Amniotic stem cell (primary cell): Measurements from ENCODE around the gene ACAN.

Experiments used
- DNase-seq: peaks from one replicate; lab custom pipeline; 2025; lab: John Stamatoyannopoulos, UW

Gene ACAN

GRCh38 chr15:88843334-88843733, 40.1 kb downstream of the ACAN start:
- DNase-seq = no peak

DNA sequence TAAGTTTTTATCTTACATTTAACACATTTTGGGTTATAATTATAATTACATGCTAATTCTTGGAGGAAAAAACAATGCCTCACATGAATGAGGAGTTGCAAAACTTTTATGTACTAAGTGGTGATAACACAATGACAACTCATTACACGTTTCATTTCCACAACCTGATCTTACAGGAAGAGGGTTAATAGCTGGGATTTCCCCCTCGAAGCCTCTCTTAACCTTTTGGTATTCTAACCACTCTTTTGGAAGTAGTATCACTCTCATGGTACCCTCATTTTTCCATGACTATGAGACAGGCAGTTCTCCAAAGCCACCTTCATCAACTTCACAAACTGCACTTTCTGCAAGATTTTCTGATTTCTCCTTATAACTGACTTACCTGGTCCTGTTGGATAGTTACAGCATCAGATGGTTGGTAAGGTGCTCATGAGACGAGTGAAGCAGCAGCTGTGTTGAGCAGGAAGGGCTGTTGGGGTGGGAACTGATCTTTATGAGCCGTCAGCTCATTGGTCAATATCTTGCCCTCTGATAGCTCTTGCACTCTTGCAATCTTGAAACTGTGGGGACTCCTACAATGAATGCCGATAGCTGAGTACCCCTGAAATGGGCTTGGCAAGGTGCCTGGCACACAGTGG, 41.6 kb downstream of the ACAN start:
- no peak for DNase-seq

DNA sequence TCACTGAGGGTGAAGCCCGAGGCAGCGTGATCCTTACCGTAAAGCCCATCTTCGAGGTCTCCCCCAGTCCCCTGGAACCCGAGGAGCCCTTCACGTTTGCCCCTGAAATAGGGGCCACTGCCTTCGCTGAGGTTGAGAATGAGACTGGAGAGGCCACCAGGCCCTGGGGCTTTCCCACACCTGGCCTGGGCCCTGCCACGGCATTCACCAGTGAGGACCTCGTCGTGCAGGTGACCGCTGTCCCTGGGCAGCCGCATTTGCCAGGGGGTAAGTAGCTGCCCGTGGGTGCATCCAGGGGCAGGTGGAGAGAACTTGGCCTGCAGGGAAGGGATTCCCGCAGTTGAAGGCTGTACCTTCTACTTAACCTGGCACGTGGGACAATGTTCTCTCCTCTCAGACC, 42.4 kb downstream of the ACAN start:
- DNase-seq = no peak

GRCh38 chr15:88847144-88847543, 43.9 kb downstream of the ACAN start:
- DNase-seq = no peak

DNA sequence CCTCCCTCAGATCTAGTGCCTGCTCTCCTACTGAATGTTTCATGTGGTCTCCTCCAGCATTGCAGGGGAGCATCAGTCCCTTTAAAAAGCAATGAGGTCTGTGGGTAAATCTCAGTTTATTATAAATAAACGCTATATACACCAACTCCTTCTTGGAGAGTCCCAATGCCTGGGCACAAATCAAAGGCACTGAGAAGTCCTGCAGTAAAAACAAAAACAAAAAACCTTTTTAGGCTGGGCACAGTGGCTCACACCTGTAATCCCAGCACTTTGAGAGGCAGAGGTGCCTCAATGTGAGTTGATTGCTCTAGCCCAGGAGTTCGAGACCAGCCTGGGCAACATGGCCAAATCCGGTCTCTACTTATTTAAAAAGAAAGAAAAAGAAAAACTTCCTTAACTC, 45.0 kb downstream of the ACAN start:
- DNase-seq = no peak

GRCh38 chr15:88849376-88850072, 46.3 kb downstream of the ACAN start:
- no peak for DNase-seq

DNA sequence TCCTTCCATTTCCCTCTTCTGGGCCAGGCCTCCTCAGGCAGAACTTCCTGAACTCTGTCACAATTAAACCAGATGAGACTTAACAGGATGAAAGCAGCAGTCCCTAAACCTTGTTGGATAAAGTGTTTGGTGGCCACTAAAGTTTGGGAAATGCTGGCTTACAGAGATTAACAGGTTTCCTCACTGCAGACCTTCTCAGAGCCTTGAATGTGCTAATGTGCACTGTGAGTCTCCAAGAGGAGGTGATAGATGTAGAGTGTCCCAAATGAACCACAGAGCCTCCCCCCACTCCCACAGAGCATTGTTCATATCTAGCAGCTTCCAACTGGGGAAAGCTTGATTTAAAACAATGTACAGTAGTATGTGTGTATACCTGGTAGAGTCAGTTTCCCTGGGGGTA, 49.2 kb downstream of the ACAN start:
- no peak for DNase-seq

DNA sequence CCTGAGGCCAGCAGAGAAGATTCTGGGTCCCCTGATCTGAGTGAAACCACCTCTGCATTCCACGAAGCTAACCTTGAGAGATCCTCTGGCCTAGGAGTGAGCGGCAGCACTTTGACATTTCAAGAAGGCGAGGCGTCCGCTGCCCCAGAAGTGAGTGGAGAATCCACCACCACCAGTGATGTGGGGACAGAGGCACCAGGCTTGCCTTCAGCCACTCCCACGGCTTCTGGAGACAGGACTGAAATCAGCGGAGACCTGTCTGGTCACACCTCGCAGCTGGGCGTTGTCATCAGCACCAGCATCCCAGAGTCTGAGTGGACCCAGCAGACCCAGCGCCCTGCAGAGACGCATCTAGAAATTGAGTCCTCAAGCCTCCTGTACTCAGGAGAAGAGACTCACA, 55.7 kb downstream of the ACAN start:
- no peak for DNase-seq

- DNase-seq = no peak
Measured at GRCh38 chr15:88859550-88859949, 56.3 kb downstream of the ACAN start.

GRCh38 chr15:88860212-88860611, 57.0 kb downstream of the ACAN start:
- DNase-seq = no peak

GRCh38 chr15:88863412-88863811, 60.2 kb downstream of the ACAN start:
- DNase-seq = no peak

DNA sequence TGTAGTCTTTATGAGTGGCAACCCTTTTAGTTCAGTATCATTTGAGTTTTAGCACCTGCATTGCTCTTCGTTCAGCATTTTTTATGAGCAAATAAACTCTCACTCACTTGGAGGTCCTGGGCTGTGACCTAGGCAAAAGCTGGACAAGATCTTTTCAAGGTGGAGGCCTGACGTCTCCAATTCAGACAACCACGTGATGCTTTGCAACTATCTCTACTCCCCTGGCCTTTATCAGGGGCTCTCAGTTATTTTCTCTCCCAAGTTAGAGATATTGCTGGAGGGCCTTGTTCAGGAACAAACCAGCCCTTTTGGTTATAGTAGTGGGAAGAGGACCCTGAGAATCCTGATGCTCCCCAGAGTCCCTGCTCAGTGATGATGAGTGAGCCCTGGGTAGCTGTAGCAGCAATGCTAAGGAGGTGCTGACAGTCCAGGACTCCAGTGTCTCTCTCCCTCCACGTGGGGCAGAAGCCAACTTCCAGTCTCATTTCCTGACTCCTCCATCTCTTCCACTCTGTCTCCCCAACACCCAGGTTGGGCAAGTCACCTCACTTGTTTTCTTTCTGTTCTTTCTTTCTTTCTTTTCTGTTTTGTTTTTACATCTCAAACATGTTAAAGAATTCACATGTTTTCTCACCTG, 61.7 kb downstream of the ACAN start:
- no peak for DNase-seq

DNA sequence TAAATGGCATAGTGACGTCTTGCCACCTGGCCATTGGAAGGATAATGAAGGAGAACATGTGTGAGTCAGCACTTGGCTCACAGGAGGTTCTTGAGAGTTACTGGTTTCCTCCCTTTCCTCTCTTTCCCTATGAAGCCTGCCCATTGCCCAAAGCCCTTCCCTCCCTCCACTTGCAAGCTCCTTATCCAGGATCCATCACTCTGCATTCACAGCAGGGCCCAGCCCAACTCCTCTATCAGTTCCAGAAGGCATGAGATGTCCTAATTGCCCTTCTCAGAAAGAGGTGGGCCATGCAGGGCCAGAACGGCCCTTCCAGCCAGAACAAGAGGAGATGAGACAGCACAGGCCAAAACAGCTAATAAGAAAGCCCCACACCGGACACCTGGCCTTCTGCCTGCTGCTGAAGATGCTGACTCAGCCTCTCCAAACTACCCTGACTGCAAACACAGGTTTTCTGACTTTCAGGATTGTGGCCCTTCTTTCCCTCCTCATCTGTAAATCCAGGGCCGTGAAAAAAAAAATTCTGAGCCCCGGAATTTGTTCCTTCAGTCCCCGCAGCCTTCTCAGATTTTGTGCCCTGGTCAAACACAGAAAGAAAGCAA, 62.4 kb downstream of the ACAN start:
- DNase-seq = no peak

DNA sequence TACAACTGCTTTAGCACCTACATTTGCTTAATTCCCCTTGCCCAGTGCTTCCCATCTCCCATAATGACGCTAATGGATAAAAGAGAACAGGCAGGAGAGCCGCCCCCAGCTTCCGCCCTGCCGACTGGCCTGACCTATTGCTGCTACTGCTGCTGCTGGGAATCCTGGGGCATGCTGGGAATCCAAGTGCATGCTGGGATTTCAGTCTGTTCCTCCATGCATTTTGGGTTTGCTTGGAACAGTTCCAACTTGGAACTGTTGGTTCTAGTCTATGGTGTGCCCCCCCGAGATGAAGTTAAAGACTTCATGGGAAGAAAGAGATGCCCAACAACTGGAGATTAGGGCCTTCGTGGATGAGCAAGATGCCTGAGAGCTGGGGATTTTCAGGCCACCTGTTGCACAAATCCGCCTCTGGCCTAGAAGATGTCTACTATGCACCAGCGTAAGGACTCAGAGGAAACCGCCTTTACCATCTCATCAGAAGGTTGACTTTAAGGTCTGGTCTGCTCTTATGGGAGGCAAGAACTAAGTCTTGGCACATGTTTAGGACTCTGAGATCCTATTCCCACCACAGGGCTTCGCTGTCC, 63.2 kb downstream of the ACAN start:
- DNase-seq = no peak

- DNase-seq = no peak
Measured at GRCh38 chr15:88871313-88871712, 68.1 kb downstream of the ACAN start.

- DNase-seq = no peak
Measured at GRCh38 chr15:88872106-88872505, 68.9 kb downstream of the ACAN start.

- DNase-seq = no peak
Measured at GRCh38 chr15:88872706-88873105, 69.5 kb downstream of the ACAN start.

- no peak for DNase-seq
Measured at GRCh38 chr15:88873786-88874185, 70.5 kb downstream of the ACAN start.

DNA sequence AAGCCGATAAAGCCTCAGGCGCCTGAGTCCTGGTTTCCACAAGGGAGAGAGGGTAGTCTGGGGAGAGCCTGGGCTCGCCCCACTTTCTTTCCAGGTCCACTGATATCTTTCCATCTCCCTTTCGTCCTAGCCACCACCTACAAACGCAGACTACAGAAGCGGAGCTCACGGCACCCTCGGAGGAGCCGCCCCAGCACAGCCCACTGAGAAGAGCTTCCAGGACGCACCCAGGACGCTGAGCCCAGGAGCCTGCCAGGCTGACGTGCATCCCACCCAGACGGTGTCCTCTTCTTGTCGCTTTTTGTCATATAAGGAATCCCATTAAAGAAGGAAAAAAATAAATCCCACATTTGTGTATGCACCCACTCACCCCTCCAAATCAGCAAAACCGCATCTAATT, 71.0 kb downstream of the ACAN start:
- no peak for DNase-seq

DNA sequence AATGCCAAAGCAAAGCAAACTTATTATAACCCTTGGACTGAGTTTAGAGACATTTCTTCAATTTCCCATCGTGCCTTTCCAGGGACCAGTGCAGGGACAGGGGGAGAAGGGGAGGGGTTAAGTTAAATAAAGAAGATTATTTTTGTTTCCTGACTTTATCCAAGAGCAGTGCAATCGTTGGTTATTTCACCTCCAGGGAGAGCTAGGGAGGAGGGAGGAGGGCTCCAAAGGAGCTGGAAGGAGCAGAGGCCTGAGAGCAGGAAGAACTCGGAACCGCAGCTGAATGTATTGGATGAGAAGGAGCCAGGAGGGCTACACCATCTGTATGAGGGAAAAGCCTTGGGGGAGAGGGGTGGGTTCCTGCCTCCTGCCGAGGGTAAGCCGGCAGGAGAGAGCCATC, 71.4 kb downstream of the ACAN start:
- DNase-seq = no peak

GRCh38 chr15:88876573-88876972, 73.3 kb downstream of the ACAN start:
- DNase-seq = no peak

DNA sequence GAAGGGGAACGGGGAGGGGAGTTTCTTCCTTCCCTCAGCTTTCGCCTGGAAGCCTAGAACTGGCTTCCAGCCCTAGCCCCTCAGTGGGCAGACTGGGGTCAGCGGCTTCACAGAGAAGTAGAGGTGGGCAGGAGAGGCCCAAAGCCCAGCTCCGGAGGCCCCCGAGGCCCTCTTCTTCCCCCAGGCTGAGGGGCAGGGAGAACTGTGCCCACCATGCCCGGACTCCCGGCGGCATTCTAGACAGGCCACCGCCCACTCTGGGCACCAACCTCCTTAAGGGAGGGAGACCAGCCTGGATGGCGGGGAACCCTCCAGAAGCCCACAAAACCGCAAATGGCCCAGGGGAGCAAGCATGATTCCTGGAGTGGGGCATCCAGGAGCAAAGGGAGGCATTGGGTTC, 74.2 kb downstream of the ACAN start:
- no peak for DNase-seq

GRCh38 chr15:88877906-88878305, 74.7 kb downstream of the ACAN start:
- DNase-seq = no peak
